Fibroblast of skin of abdomen (primary cell): Measurements from ENCODE around the gene INPP5E. TPM values are rescaled to one million over a fixed set of nuclear protein-coding genes. Genes with fewer than 3 reads are reported as not detected.

Experiments
- DNase-seq: peaks from one replicate; pipeline ENCODE4 v3.0.0-alpha.2; 2013
- polyA plus RNA-seq, 2 experiments: library from polyadenylated mRNA; unstranded; fragments of 120-200 nt; gene quantifications; one replicate each; pipeline ENCODE4 v1.2.1, GENCODE V29; 2013; ENCODE audit not compliant: insufficient read length in 2 of 2

The INPP5E gene
- 11.7 TPM for polyA plus RNA-seq (2013, experiment 1 of 2; ENCODE audit: insufficient read length)
- 11.7 TPM for polyA plus RNA-seq (2013, experiment 2 of 2; ENCODE audit: insufficient read length)

- DNase-seq = peak; percentile 71
These were observed at the start of gene INPP5E for GRCh38 chr9:136439481-136440408. INPP5E (minus strand) TSS chr9:136439845; CDS start chr9:136439419, 426 bp downstream.

DNA sequence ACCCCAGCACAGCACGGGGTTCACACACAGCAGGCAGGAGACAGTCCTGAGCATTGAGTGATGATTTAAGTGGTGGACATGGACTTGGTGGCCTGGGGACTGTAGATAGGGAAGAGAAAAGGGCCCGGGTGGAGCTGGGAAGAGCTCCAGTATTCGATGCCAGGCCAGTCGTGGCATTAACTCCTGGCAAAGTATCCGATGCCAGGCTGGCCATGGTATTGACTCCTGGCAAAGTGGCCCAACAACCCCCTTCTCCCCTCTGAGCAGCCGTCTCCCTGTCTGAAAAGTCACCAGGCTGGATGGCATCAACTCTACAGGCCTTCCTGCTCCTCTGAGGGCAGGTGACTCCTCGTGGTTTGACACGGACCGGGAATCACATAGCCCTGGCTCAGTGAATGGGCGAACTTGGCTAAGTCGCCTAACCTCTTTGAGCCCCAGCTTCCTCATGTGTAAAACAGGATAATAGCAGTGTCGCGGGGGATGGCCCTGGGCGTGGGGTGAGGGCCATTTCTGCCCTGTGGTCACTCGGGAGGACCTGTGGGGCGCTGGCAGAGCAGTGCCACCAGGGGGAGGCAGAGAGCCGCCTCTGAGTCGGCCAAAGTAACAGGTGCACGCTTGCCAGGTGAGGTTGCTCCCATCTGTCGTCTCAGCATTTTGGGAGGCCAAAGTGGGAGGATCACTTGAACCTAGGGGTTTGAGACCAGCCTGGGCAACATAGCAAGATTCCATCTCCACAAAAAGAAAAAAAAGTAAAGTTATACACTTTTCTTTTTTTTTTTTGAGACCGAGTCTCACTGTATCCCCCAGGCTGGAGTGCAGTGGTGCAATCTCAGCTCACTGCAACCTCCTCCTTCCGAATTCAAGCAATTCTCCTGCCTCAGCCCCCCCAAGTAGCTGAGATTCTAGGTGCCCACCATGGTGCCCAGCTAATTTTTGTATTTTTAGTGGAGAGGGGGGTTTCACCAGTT is 48.9 kb upstream of the INPP5E start:
- DNase-seq = peak; percentile 5

DNA sequence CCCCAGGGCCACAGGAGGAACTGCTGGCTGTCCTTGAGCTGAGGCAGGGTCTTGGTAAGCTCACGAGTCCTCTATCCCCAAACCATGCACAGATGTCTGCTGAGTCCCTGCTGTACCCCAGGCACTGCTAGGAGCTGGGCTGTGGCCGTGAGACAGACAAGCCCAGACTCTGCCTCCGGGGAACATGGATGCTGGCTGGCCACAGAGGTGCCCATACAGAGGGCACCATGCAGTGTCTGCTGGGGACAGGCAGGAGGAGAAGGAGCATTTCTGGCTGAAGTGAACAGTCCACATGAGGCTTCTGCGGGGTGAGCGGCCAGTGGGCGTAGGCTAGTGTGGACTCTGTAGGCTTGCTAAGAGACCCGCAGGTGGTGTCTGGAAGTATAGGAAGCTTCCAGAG is 48.0 kb upstream of the INPP5E start:
- no peak for DNase-seq

GRCh38 chr9:136486823-136487620 is 47.4 kb upstream of the INPP5E start:
- no peak for DNase-seq

GRCh38 chr9:136486131-136486530 is 46.5 kb upstream of the INPP5E start:
- DNase-seq = no peak

DNA sequence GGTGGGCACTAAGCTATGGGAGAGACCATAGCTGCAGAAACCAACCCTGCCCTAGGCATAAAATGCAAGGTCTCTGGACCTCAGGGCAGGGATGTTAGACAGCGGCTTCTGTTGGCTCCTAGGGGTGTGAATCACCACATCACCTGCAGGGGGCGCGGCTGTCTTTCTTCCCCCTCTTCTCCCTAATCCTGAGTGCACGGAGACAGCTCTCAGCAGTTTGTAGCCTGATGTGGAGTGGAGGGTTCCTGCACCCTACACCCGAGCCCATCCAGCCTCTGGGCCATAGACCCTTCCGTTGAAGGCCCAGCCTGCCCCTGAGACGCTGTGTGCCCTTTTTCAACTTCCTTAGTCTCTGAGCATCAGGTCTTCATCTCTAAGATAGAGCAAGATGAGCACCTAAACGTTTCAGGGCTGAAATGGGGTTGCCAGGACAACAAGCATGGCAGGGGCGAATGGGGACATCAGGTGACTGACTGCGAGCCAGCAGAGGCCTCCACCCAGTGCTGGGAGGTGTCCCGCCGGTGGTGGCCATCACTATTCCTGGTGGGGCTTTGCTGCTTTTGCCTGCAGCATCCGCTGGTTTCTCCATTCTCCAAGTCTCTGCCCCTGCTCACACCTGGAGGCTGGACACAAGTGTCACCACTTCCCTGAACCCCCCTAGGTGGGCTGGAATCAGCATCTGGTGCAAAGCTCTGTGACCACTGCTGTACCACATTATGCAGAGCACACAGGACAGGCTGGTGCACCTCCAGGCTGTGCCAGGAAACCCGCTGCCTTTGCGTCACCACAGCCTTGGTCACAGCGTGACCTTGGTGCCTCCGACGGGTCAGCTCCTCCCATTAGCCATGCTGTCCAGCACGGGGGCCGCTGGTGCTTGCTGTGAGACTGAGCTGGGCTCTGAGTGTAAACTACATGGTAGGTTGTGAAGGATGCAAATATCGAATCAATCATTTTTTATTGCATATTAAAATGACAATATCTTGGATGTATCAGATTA is 45.7 kb upstream of the INPP5E start:
- DNase-seq = peak; percentile 68

DNA sequence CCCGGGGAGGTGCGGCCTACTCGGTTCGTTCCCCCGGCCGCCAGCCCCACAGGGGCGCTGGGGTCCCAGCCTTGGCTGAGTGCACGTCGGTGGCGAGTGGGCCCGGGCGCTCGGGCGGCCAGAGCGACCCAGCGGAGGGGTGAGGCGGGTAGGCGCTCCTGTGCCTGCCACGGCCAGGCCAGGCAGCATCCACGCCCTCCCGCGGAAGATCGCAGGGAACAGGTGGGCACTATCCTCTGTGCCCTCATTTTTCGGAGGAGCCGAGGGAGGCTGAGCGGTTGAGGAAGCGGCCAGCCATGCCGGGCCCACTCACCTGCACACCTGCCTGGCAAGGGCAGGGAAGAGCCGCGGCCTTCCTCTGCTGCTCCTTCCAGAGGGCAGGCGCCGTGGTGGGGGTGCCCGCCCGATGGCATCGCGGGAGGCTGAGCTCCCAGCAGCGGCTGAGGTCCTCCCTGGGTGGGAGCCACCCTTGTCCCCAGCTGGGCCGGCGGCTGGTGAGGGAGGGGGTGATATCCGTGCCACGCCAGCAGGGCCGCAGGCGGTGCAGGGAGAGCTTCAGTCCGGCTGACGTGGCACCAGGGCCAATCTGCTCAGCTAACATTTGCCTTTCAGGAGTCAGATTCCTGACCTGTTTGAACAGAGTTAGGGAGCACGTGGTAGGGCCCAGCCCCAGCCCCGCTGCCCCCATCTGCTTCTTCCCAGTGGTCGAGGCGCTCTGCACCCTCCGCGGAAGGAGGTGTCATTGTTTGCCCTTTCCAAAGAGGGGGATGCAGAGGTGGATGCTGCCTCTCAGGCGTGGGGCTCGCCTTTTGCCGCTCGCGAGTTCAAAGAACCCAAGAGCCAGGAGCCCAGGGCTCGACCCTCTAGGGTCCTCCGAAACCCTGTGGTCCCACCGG is 44.8 kb upstream of the INPP5E start:
- DNase-seq = no peak

DNA sequence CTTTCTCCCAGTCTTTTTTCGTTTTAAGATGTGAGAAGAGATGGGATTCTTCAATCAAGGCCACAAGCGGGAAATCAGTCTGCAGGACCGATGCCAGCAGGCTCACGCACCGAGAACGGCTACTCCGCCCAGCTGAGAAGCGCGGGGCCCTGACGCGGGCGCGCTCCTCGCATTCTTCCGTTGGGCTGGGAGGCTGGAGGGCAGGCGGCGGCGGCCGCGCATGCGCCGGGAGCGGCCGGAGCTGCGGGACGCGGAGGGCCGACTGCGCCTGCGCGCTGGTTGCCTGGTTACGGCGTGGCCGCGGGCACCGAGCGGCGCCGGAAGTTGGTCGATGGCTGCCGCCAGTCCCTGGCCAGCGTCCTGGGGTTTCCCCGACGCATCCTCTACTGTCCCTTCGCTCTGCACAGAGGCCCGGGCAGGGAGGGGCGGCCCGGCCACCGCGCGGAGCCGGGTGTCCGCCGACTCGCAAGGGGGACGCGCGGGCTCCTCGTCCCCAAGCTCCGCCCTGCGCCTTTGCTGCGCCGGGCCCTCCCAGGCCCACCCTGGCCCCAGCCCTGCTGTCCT is 44.0 kb upstream of the INPP5E start:
- peak; percentile 88 for DNase-seq

DNA sequence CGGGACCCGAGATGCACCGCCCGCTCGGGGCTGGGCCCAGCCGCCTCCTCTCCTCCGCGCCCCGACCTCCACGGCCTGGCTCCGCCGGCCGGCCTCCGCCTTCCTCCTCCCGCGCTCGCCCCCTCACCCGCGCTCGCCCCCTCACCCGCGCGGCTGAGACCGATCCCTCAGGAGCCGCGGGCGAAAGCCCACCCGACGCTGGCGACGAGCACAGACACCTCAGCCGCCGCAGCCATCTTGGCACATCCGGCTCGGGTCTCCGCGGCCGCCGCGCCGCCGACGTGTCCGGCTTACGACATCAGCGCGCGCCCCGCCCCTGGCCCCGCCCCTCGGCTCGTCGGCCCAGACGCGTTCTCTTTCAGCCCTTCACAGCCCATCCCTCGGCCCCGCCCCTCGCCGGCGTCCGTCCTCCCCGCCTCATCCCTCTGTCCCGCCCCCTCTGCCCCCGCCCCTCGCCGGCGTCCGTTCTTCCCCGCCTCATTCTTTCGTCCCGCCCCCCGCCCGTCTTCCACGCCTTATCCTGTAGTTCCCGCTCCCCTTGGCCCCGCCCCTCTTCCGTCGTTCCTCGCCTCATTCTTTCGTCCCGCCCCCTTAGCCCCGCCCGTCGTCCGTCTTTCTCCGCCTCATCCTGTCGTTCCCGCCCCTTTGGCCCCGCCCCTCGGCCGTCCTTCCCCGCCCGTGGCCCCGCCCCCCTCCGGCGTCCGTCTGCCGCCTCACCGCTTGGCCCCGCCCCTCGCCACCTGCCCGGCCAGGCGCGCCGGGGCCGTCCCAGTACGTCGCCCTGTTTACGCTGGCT is 43.3 kb upstream of the INPP5E start, which contains the start of gene SEC16A:
SEC16A (minus strand) TSS at position 248 of the 796 bp plus-strand sequence. CDS start 5,425 bp downstream, outside the sequence.
- DNase-seq = peak; percentile 98

DNA sequence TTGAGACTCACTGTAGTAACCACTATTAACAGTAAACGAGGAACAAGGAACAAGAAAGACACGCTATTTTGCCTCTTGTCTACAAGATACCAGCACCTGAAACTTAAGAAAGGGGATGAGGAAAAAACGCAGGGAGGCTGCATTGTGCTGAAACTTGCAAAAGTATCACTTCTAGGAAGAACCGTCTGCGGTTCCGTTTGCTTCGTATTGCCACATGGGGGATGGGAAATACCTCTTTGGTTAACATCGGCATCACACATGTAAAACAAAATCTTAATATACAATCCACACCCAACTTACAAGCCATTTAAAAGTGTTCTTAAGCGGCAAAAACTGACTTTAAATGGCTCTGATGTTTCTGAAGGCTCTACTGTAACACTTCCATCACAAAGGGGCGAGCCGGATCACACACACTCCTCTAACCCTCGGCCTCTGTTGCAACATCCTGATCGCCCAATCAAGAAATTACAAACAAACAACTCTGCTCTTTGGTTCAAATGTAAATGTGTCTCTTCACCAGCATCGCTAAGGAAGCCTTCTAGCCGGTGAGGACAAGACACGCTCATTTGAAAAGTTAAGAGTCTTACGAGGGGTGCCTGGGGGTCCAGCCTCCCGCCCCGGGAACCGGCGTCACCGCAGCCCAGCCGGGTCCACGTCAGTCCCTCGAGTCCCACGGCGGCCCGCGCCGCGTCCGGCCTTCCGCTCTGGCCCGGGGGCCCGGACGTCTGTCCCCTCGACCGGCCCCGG is 42.6 kb upstream of the INPP5E start:
- DNase-seq = peak; percentile 20

GRCh38 chr9:136481558-136481957 is 41.9 kb upstream of the INPP5E start:
- DNase-seq = no peak

DNA sequence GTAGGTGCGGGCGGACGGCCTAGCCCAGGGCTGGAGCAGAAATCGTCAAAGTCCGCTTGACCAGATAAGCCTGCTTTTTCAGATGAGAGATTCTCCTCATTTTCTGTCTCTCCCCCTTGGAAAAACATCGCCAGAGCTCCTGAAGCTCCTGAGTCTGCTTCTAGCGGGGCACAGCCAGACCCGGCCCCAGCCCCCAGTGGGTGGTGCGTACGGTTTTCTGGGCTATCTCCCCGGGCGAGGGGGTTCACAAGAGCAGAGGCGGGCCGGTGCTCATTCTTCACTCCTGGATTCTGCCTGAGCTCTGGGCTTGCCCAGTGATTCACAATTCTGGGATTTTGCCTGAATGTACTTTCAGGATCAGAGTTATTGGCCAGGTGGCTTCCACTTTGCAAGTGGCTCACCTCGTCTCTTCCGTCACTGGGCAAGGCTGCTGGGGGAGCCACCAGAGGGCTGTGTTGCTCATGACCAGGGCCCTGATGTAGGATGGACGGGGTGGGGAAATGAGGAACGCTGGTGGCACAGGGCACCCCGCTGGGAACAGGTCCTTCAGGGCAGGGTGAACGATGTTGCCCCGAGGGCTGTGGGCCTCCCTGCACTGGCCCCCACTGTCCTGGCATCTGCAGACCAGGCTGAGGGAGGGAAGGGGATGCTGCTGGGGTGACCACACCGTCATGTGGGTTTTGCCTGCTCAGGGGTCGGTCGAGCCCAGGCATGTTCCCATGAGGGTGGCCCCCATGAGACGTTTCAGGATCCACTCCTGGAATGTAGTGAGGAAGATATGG is 36.9 kb upstream of the INPP5E start:
- DNase-seq = no peak

DNA sequence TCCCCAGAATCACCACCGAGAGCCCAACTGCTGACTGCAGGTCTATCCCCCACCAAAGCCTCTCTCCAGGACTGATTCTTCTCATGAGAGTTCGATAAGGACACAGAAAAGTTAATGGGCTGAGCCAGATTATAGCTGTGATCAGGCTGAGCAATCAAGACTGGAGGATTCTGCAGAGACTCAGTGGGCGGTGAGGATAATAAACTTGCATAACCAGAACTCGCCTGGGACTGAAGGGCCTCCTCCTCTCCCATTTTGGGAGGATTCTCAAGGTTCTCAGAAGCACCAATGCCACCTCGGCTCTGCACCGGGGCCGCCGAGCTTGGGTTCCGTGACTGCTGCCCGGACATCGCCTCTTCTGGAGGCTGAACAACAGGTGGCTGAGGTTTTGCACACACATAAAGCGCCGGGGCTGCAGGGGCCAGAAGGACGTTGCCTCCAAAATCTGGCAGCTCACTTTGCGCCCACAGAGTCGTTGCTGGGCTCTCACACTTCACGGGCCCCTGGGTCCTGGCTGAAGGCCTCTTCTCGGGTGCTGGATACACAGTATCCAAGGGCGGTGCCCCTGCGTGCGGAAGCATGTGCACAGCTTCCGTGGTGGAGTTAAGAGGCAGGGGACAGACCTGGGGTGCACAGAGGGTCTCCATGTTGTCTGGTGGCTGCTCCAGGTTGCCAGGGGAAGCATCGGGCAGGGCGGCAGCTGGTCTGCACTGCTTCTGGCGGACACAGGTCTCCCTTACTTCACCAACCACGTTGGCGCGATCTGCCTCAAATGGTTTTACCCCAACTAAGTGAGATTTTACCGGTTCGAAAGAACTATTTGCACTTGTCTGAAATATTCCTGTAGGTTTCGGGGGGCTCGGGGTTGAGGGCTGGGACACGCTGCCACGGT is 35.6 kb upstream of the INPP5E start:
- no peak for DNase-seq

DNA sequence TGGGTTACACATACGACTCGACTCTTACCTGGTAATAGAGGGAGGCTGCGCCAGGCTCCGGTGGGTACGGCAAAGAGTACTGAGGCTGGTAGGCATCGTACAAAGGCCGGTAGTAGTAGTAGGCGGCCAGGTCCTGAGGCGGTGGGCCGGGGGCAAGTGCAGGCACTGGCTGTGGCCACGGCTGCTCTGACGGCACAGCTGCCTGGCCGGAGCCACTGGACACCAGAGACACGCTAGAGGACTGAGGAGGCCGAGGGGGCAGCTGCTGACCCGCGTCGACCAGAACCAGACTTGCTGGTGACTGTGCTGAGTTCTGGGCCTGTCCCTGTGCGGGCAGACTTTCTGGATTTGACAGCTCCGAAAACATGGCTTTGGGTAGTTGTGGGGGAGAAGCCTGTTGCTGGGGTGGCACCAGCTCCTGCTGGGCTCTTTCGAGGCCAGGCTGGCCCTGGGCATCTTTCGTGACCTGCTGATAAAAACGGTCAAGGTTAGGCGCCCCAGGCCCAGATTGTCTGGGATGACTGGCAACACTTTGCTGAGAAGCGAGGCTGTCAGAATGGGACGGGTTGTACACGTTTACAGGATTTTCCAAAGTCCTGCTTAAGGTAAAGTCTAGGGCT is 34.5 kb upstream of the INPP5E start:
- DNase-seq = no peak

GRCh38 chr9:136473354-136473721 is 33.7 kb upstream of the INPP5E start:
- no peak for DNase-seq
